Measurements from ENCODE around the gene ZFAND2B. TPM values are rescaled to one million over a fixed set of nuclear protein-coding genes. Genes with fewer than 3 reads are reported as not detected.

The ZFAND2B gene
- polyA plus RNA-seq, 1 experiment: 24.5 TPM

GRCh38 chr2:219165058-219165911, 41.3 kb upstream of the ZFAND2B start:
- no peak overlapping the region for H3K4me3 ChIP-seq (ENCODE audit: low read depth, low read length)
- ChIA-PET CTCF (interaction anchor here (1.2 to 2.0 kb wide), 5 partner anchors 10 to 130 kb away, joined by 3 to 9 read pairs (median 5); no protein-coding TSS in a partner anchor), POLR2A (no interaction called here)
- no peaks in the 10 kb centered on the region; the same call in 1 of the 2 replicates for H3K9me3 ChIP-seq (ENCODE audit: control insufficient read depth, insufficient read depth, low read length)
- no peak for TF ChIP-seq CTCF (IDR thresholded peaks at IDR 0.05; ENCODE audit: low read depth, low read length)
- no peak for DNase-seq (ENCODE audit: low read depth, low spot score)
- no peaks in the 10 kb centered on the region for H3K27me3 ChIP-seq (ENCODE audit: control insufficient read depth, insufficient read depth, low read length)
- H3K27ac ChIP-seq (ENCODE audit: low read depth, low read length): no peak overlapping the region

GRCh38 chr2:219167997-219168396, 38.6 kb upstream of the ZFAND2B start:
- no peak for TF ChIP-seq CTCF (IDR thresholded peaks at IDR 0.05; ENCODE audit: low read depth, low read length)
- H3K4me3 ChIP-seq (ENCODE audit: low read depth, low read length): no peak overlapping the region
- H3K27ac ChIP-seq (ENCODE audit: low read depth, low read length): no peak overlapping the region
- no peak for DNase-seq (ENCODE audit: low read depth, low spot score)
- H3K27me3 ChIP-seq (ENCODE audit: control insufficient read depth, insufficient read depth, low read length): no peaks in the 10 kb centered on the region
- ChIA-PET CTCF (no interaction called here), POLR2A (no interaction called here)
- H3K9me3 ChIP-seq (ENCODE audit: control insufficient read depth, insufficient read depth, low read length): no peaks in the 10 kb centered on the region; the same call in 1 of the 2 replicates

- H3K9me3 ChIP-seq (ENCODE audit: control insufficient read depth, insufficient read depth, low read length): no peaks in the 10 kb centered on the region; the same call in 1 of the 2 replicates
- no peak overlapping the region for H3K27ac ChIP-seq (ENCODE audit: low read depth, low read length)
- H3K27me3 ChIP-seq (ENCODE audit: control insufficient read depth, insufficient read depth, low read length): no peaks in the 10 kb centered on the region
- ChIA-PET POLR2A (no interaction called here), CTCF (no interaction called here)
- TF ChIP-seq CTCF (IDR thresholded peaks at IDR 0.05; ENCODE audit: low read depth, low read length): no peak
- no peak for DNase-seq (ENCODE audit: low read depth, low spot score)
- no peak overlapping the region for H3K4me3 ChIP-seq (ENCODE audit: low read depth, low read length)
Observed at GRCh38 chr2:219168526-219168925, 38.1 kb upstream of the ZFAND2B start.

- H3K27ac ChIP-seq (ENCODE audit: low read depth, low read length): no peak overlapping the region
- H3K27me3 ChIP-seq (ENCODE audit: control insufficient read depth, insufficient read depth, low read length): no peaks in the 10 kb centered on the region
- no peaks in the 10 kb centered on the region; the same call in 1 of the 2 replicates for H3K9me3 ChIP-seq (ENCODE audit: control insufficient read depth, insufficient read depth, low read length)
- POLR2A ChIA-PET: no interaction called here
- CTCF ChIA-PET: no interaction called here
- H3K4me3 ChIP-seq (ENCODE audit: low read depth, low read length): no peak overlapping the region
- DNase-seq (ENCODE audit: low read depth, low spot score): no peak
- no peak for TF ChIP-seq CTCF (IDR thresholded peaks at IDR 0.05; ENCODE audit: low read depth, low read length)
Observed at GRCh38 chr2:219168932-219169331, 37.6 kb upstream of the ZFAND2B start.
